ENCODE results near the gene GPX2. TPM values are rescaled to one million over a fixed set of nuclear protein-coding genes. Genes with fewer than 3 reads are reported as not detected.

The GPX2 gene
- polyA plus RNA-seq, 3 donors = not detected

GRCh38 chr14:64918216-64918615 is 24.3 kb downstream of the GPX2 start:
- H3K4me3 ChIP-seq (replicated peaks in 1 of 3; ENCODE audit: low read depth in 2 of 3, low read length in 3 of 3) = no peak overlapping the region
- no peaks in the 10 kb centered on the region for H3K27me3 ChIP-seq (ENCODE audit: control insufficient read depth in 2 of 2, insufficient read depth in 2 of 2, low read length in 2 of 2)
- peaks cover 0 to 15% of the 10 kb centered on the region in 2 donors for H3K36me3 ChIP-seq (replicated peaks in 1 of 2; ENCODE audit: control insufficient read depth in 1 of 2, insufficient read depth in 2 of 2, low read length in 2 of 2)
- H3K4me2 ChIP-seq (replicated peaks; ENCODE audit: extremely low read depth, low read length, poor library complexity, severe bottlenecking) = no peak overlapping the region
- no peak overlapping the region for H3K9ac ChIP-seq (ENCODE audit: insufficient read depth, low read length, poor library complexity, severe bottlenecking)
- H3K9me3 Mint-ChIP-seq = peaks cover 0 to 2% (median 0%) of the 10 kb centered on the region in 7 donors
- H3K27ac ChIP-seq (ENCODE audit: low read depth in 1 of 2, low read length in 2 of 2) = no peak overlapping the region
- intact Hi-C loops (cut with micrococcal nuclease) = loop anchor here (10.0 kb wide), 3 partner anchors 67 to 263 kb away; partner anchors contain the start of genes FNTB (in 2 of the 2) and MAX (in 2 of the 2)
- WGBS (ENCODE audit: insufficient coverage) = 100% methylated on average over 2 of the region's 4 CpGs
- no peak for TF ChIP-seq CTCF (IDR thresholded peaks at IDR 0.05)
- no peak for DNase-seq
- H3K4me1 Mint-ChIP-seq = peaks cover 29% of the 10 kb centered on the region
- no peak overlapping the region for H3K4me3 Mint-ChIP-seq
- no peak overlapping the region for H2AFZ ChIP-seq (ENCODE audit: insufficient read depth, low read depth, low read length, poor library complexity, severe bottlenecking)
- peak overlapping the region in 2 of 7 donors; percentile 33 to 39 for H3K27ac Mint-ChIP-seq
- H3K9me3 ChIP-seq (replicated peaks in 1 of 2; ENCODE audit: control insufficient read depth in 1 of 2, insufficient read depth in 1 of 2, low read length in 2 of 2) = no peaks in the 10 kb centered on the region
- H3K27me3 Mint-ChIP-seq (ENCODE audit: low read depth in 3 of 3) = peaks cover 0 to 1% (median 0%) of the 10 kb centered on the region in 3 donors
- peaks cover 21 to 24% of the 10 kb centered on the region in 2 donors for H3K4me1 ChIP-seq (ENCODE audit: control insufficient read depth in 1 of 2, insufficient read depth in 2 of 2, low read length in 2 of 2)
- peaks cover 5 to 24% of the 10 kb centered on the region in 2 donors for H3K36me3 Mint-ChIP-seq
- H4K20me1 ChIP-seq (ENCODE audit: insufficient read depth, low read length) = peaks cover 73% of the 10 kb centered on the region
- peaks cover 86% of the 10 kb centered on the region for H3K79me2 ChIP-seq (ENCODE audit: insufficient read depth, low read length)

- Histone ChIP-seq H3K4me2 (replicated peaks; ENCODE audit: extremely low read depth, low read length, poor library complexity, severe bottlenecking) (peak overlapping the region; percentile 91), H4K20me1 (ENCODE audit: insufficient read depth, low read length) (peaks cover 49% of the 10 kb centered on the region), H3K27me3 (ENCODE audit: control insufficient read depth in 2 of 2, insufficient read depth in 2 of 2, low read length in 2 of 2) (peaks cover 0 to 2% of the 10 kb centered on the region in 2 donors), H3K36me3 (replicated peaks in 1 of 2; ENCODE audit: control insufficient read depth in 1 of 2, insufficient read depth in 2 of 2, low read length in 2 of 2) (peaks cover 0 to 7% of the 10 kb centered on the region in 2 donors), H3K4me1 (ENCODE audit: control insufficient read depth in 1 of 2, insufficient read depth in 2 of 2, low read length in 2 of 2) (peaks cover 21 to 24% of the 10 kb centered on the region in 2 donors), H3K9ac (ENCODE audit: insufficient read depth, low read length, poor library complexity, severe bottlenecking) (no peak overlapping the region), H2AFZ (ENCODE audit: insufficient read depth, low read depth, low read length, poor library complexity, severe bottlenecking) (no peak overlapping the region), H3K4me3 (replicated peaks in 1 of 3; ENCODE audit: low read depth in 2 of 3, low read length in 3 of 3) (peak overlapping the region in 1 of 3 experiments; percentile 89), H3K79me2 (ENCODE audit: insufficient read depth, low read length) (peaks cover 65% of the 10 kb centered on the region), H3K9me3 (replicated peaks in 1 of 2; ENCODE audit: control insufficient read depth in 1 of 2, insufficient read depth in 1 of 2, low read length in 2 of 2) (no peaks in the 10 kb centered on the region), H3K27ac (ENCODE audit: low read depth in 1 of 2, low read length in 2 of 2) (peak overlapping the region in 1 of 2 donors; percentile 98)
- WGBS (ENCODE audit: insufficient coverage) = no CpG with 5 or more reads among the region's 2 CpGs
- Mint-ChIP-seq H3K27me3 (ENCODE audit: low read depth in 3 of 3) (peaks cover 3 to 7% (median 3%) of the 10 kb centered on the region in 3 donors), H3K36me3 (peaks cover 5 to 21% of the 10 kb centered on the region in 2 donors), H3K27ac (peak overlapping the region; percentile 69 to 97 (median 95)), H3K4me1 (peaks cover 29% of the 10 kb centered on the region), H3K9me3 (peaks cover 0 to 2% (median 0%) of the 10 kb centered on the region in 7 donors), H3K4me3 (peak overlapping the region in 1 of 2 donors; percentile 44)
- intact Hi-C loops (cut with micrococcal nuclease) = loop anchor here (10.0 kb wide), 3 partner anchors 69 to 261 kb away; partner anchors contain the start of genes FNTB (in 2 of the 2) and MAX (in 2 of the 2)
- DNase-seq = peak; percentile 68 to 86 (median 84)
- no peak for TF ChIP-seq CTCF (IDR thresholded peaks at IDR 0.05)
Measured at GRCh38 chr14:64915797-64916196, 26.7 kb downstream of the GPX2 start.
